WI38 (cell line): Measurements from ENCODE around the gene GGCX.

Experiments used
- H3K4me3 ChIP-seq: 2 replicates; pipeline ENCODE4 v1.5.1; 2011; ENCODE audit warnings: low read depth, mild to moderate bottlenecking, control low read depth, low read length
- TF ChIP-seq, protein P1 (sequence below): IDR thresholded peaks from 2 replicates; pipeline ENCODE4 v1.5.1; 2012; ENCODE audit warnings: low read depth, mild to moderate bottlenecking, control low read depth, low read length

GGCX gene

GRCh38 chr2:85541753-85542457, 19.4 kb downstream of the GGCX start:
- TF ChIP-seq, protein P1, sequence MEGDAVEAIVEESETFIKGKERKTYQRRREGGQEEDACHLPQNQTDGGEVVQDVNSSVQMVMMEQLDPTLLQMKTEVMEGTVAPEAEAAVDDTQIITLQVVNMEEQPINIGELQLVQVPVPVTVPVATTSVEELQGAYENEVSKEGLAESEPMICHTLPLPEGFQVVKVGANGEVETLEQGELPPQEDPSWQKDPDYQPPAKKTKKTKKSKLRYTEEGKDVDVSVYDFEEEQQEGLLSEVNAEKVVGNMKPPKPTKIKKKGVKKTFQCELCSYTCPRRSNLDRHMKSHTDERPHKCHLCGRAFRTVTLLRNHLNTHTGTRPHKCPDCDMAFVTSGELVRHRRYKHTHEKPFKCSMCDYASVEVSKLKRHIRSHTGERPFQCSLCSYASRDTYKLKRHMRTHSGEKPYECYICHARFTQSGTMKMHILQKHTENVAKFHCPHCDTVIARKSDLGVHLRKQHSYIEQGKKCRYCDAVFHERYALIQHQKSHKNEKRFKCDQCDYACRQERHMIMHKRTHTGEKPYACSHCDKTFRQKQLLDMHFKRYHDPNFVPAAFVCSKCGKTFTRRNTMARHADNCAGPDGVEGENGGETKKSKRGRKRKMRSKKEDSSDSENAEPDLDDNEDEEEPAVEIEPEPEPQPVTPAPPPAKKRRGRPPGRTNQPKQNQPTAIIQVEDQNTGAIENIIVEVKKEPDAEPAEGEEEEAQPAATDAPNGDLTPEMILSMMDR, result no peak
- H3K4me3 ChIP-seq, result peak overlapping the region; percentile 99

DNA sequence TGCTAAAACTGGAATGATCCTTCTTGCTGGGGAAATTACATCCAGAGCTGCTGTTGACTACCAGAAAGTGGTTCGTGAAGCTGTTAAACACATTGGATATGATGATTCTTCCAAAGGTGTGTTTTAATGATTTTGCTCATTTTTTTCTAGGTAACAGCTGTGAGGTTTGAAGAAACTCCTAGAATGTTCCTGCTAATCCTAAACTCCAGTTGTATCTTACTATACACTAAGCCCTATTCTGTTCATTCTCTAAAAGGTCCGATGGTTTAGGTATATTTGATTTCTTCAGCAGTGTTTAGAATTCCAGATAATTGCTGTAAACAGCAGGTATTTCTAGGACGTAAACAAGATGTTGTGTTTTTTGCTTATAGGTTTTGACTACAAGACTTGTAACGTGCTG, 20.0 kb downstream of the GGCX start:
- H3K4me3 ChIP-seq, result peak overlapping the region; percentile 99
- TF ChIP-seq, protein P1, result no peak

DNA sequence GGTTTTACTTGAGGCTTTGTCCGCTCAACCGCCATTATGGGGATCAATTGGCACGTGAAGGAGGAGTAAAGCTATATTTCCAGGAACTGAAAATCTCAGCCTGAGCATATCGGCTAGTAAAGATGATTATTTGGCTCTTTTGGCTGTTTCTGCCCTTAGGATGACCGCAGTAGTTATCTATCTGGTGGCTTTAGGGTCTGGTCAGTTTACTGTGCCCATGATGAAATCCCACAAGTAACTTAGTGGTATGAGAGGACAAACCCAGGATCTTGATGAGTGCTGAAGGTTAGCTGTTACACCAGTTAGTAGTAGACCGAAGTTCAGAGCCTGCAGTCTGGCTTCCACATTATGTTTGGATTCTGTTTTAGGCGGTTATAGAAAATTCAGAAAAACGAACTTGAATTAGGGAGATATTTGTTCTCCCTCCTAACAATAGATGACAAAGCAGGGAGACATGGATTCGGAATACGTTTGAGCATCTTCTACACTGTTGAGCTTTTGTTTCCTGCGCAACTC, 21.1 kb downstream of the GGCX start:
- TF ChIP-seq, protein P1, result no peak
- peak overlapping the region; percentile 99 for H3K4me3 ChIP-seq

GRCh38 chr2:85539361-85540132, 21.7 kb downstream of the GGCX start:
- H3K4me3 ChIP-seq, result peak overlapping the region; percentile 99
- TF ChIP-seq, protein P1, result no peak

DNA sequence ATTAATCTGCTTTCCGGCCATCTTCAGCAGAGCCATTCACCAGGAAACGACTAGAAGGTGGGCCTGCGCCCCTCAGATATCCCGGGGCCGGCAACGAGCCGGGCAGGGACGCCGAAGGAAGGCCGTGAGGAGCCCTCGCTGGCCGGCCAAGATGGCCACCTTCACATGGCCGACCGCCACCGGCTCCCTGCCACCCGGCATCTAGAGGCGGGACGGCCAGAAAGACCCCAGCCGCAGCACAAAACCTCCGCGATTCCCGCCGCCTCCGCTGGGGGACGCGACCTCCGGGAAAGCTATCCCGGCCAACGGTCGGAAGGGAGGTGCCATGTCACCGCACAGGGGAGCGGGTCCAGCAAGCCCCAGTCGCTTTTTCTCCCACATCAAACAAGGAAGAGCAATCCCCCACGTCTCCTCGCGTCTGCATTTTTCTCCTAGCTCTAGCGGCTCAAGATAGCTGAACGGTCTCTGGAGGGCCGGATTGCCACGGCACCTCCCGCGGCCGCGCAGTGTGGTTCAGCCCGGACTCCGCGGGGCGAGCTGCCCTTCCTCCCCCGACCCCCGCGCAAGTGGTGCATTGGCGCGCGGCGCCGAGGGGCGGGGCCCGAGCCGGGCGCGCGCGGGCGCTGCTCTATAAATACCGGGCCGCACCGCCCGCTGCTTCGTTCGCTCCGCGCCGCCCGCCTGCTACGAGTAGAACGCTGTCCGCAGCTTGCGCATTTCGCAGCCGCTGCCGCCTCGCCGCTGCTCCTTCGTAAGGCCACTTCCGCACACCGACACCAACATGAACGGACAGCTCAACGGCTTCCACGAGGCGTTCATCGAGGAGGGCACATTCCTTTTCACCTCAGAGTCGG, 22.6 kb downstream of the GGCX start, which contains the start of gene MAT2A:
Gene MAT2A (plus strand): TSS at position 662 of the 854 bp plus-strand sequence. CDS start 120 bp downstream, at position 782.
- TF ChIP-seq, protein P1, result peak; percentile 72
- H3K4me3 ChIP-seq, result peak within 1 kb of the TSS; percentile 99

DNA sequence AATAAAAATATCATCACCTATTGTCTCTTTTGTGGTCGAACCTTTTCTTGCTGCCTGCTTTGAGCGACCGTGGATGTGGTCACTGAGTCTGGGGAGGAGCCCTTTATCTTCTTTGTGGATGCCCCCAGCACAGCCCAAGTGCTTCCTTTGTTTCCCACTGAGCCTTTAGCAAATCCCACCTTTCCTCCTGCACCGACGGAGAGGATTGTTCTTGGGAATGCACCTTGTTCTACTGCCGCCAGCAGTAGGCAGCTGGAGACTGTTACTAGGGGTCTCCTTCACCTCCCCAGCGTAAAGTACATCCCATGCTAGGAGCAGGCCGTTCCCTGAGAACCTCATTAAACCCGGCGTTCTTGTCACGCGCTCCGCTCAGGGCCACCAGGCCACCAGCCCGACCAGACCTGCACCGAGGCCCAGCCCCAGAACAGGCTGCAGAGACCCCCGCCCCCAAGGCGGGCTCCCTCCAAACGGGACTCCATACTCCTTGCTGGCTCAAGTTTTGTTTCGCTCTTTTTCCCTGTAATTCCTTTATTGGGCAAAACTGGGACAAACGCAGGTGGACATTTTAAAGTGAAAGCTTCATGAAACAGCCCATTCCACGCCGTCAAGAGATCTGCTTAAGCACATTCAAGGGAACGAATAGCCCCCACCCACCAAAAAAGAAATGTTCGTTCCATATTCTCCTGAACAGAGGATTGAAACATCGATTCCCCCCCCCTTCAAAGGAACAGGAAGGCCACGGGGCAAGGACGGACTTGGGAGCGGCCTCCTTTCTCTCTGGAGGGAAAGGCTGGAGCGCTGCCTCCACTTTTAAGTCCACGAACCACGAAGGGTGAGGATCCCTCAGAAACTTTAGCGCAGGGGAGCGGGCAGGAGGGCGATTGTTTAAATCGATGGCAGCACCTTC, 23.4 kb downstream of the GGCX start:
- TF ChIP-seq, protein P1, result no peak
- peak overlapping the region; percentile 99 for H3K4me3 ChIP-seq
